HG02885 (cell line): ENCODE measurements around the gene HELLS.
"Not testable (repeated sequence)": the region's sequence is repeated elsewhere in the genome, so short reads cannot be mapped to it uniquely, and the experiment has no call there.

Experiments used
- ATAC-seq: cut with Tn5 transposase; IDR thresholded peaks from one replicate; pipeline ENCODE4 v1.9.1; 2021; ENCODE audit warnings: mild to moderate bottlenecking; ENCODE audit not compliant: unreplicated experiment, poor library complexity

The HELLS gene

DNA sequence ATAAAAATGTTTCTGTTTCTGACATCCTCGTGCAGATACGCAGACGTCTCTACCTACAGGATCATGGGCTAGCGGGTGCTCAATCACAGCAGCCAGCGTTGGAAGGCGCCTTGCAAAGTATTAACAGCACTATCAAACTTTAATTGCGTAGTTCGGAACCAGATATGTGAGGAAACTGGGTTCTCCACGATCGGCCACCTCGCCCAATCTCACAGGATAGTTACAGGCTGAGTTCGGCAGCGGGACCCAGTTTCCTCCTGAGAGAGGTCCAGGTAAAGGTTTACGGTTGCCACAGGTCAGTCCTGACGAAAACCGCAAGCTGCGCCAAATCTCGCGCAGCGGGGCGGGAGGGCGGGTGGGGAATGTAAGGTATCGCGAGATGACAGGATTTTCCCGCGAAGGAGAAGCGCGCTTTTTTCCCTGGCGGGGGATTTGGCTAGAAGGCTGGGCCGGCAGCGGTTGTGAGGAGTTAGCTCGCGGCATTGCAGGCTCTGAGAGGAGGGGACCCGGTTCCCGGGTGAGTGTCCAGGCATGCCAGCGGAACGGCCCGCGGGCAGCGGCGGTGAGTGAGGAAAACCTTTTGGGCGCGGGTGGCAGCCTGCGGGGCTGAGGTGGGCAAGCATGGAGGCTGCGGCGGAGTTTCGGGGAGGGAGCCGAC is at the start of gene HELLS:
HELLS (plus strand) TSS at position 398 of the 658 bp plus-strand sequence; CDS start at position 532, 134 bp downstream.
- ATAC-seq, result peak; percentile 73

DNA sequence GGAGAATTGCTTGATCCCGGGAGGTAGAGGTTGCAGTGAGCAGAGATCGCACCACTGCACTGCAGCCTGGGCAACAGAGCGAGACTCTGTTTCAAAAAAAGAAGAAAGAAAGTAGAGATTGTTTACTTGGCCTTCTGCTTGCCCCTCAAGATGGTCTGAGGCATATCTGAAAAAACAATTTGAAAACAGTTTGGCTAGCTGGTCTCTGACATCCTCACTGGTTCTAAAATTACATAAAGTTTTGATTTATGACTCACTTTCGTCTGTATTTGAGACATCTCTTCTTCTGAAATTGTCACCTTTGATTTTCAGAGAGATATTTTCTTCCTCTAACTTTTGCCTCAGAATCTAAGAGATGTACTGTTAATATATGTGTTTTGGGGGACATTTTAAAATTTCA is 49.6 kb upstream of the HELLS start:
- ATAC-seq, result peak; percentile 79

DNA sequence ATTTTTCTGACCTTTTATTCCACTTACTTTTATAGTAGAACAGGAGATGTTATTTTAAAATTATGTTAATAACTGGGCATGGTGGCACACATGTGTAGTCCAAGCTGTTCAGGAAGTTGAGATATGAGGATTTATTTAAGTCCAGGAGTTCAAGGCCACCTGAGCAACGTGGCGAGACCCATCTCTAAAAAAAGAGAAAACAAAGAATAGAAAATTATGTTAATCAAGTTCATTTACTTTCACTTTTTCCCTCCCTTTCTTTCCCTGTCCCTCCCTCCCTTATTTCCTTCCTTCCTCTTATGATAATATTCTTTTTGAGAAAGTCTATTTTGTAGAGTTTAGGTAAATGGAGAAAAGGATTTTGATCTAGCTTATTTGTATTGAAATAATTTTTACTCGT is 48.9 kb upstream of the HELLS start:
- no peak for ATAC-seq

DNA sequence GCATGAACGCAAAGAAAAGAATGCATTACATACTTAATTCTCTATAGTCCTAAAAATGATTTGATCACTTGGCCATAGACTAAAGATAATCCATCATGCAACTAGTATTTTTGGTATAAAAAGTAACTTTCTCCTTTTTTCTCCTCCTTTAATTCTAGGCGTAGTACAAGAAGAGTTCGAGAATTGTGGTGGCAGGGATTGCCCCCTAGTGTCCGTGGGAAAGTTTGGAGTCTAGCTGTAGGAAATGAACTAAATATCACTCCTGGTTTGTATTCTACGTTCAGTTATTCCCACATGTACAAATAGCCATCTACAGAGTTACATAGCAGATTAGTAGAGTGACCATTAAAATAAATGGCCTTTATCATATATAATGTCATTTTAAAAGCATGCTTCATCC is 45.5 kb upstream of the HELLS start:
- ATAC-seq, result no peak

DNA sequence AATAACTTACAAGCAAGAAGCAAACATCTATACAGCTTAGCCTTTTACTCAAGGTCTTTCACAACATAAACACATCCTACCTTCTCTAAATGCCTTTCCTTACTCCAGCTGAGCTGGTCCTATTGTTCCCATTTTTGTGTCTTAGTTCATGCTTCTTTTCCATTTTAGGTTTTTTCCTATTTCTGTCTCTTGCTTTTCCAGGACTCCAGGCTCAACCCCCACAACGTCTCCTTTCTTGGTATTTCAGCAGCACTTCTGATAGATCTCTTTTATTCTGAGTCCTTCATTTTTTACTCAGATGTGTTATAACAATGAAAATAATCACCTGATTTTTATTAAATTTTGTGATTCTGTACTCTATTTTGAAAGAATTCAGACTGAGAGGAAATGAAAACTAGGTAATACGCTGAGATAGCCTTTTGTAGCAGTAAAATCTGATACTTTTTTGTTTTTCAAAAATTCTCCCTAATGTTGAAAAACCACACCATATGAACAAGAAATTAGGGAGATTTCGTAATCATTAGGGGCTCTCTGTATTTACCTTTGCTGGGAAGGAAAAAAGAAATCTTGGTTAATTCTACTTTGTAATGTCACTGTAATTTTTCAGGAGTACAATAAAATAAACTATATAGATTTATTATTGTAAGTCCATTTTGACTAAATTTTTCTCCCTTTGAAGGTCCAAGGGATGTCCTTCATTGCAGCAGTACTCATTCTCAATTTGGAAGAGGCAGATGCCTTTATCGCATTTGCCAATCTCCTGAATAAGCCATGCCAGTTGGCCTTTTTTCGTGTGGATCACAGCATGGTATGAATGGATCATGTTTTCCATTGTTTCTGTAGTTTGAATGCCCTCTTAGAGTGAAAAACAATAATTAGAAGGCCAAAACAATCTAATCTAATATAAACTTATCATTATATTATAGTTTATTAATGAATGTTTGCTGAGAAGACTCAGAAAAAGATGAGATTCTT is 24.0 kb upstream of the HELLS start:
- no peak for ATAC-seq

DNA sequence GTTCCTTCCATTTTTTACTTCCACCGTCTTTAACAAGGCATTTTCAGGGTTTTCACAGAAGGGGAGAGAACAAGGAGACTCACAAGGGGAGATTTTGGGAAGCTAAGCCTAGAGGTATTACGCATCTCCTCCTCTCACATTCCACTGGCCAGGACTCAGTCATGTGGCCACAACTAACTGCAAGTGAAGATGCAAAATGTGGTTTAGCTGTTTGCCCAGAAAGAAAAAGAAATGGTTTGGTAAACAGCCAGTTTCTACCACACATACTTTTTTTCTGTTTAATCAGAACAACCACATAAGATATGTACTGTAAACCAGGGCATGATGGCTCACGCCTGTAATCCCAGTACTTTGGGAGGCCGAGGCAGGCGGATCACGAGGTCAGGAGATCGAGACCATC is 21.4 kb upstream of the HELLS start:
- ATAC-seq, result no peak

DNA sequence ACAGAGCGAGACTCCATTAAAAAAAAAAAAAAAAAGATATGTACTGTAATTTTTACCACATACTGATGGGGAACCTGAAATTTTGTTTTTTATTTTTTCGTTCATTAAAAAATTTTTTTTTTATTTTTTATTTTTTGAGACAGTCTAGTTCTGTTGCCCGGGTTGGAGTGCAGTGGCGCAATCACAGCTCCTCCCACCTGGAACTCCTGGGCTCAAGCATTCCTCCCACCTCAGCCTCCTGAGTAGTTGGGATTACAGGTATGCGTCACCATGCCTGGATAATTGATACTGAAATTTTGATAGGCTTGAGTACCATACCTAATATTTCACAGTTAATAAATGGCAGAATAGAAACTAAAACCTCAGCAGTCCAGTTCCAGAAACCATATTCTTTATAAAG is 20.9 kb upstream of the HELLS start:
- ATAC-seq, result no peak

DNA sequence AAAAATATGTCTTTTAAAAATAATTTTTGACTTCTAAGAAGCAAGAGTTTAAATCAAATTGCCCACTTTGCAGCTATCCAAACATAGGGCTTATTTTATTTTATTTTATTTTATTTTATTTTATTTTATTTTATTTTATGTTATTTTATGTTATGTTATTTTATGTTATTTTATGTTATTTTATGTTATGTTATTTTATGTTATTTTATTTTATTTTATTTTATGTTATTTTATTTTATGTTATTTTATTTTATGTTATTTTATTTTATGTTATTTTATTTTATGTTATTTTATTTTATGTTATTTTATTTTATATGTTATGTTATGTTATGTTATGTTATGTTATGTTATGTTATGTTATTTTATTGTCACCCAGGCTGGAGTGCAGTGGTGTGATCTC is 14.0 kb upstream of the HELLS start:
- not testable (repeated sequence) for ATAC-seq

DNA sequence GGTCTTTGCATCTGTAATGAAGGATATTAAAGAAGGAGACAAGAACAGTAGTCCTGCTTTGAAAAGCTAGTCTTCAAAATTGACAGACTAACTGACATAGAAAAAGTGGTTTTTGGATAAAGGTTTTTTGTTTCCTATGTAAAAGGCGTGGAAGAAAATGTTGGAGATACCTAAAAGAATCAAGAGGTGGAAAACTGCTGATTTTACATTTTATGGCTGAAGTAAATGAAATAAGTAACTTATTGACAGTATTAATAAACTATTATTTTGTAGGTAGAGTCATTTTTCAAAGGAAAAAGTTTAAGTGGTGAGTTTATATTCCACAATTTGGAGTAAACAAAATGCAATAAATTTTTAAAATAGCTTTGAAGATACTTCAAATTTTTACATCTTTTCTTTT is 12.6 kb upstream of the HELLS start:
- no peak for ATAC-seq

DNA sequence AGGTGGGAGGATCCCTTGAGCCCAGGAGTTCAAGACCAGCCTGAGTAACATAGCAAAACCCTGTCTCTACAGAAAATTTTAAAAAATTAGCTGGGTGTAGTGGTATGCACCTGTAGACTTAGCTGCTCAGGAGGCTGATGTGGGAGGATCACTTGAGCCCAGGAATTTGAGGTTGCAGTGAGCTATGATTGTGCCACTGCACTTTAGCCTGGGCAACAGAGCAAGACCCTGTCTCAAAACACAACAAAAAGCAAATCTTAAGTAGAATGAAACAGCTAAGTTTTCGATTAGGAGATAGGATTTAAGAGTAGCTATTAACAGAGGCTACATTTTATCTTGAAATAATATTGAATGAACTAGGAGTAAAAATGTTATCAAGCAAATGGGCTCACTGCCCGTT is 3.3 kb upstream of the HELLS start:
- ATAC-seq, result not testable (repeated sequence)

DNA sequence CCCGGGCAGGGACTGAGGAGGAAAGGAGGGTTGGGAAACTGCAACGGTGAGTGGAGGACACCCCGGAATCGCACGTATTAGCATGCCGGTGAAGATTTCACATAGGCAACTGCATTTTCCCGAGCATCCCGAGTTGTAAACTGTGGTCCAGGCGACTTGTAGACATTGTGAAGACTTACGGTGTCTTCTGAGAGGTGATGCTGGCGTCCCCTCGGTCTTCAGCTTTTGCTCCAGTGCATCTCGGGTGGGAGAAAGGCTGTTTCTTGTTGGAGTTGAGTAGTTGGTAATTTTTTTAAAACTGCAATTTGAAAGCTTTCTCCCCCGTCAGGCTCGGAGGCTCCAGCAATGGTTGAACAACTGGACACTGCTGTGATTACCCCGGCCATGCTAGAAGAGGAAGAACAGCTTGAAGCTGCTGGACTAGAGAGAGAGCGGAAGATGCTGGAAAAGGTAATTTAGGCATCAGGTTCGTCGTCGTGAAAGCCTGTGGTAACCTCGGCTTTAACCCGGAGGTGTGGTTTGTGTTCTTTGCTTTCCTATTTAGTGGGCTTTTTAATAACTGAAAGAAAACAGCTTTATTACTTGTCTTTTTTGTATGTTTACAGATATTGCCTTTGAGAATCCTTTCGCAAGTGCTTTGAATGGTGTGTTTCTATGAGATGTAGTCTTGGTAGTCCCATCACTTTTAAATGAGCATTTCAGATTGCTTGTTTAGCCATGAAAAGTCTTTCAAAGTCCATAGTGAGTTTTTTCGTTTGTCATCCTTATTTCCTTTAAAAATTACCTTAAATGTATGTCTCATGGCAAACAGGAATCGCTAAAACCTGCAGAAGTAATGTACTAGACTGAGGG is 687 bp downstream of the HELLS start:
- peak; percentile 19 for ATAC-seq

DNA sequence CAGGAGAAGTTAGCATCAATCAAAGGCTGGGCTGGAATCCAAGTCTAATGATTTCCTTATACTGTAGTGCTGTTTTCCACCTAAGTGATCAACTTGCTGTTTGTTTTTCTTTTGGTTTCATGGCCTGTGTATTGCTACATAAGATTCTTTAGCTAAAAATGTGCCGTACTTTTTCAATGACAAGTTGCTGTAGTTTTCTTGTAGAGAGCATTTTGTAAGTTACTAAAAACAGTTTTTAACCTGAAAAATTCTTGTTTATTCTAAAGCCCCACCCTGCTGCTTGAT is 1.3 kb downstream of the HELLS start:
- ATAC-seq, result no peak

DNA sequence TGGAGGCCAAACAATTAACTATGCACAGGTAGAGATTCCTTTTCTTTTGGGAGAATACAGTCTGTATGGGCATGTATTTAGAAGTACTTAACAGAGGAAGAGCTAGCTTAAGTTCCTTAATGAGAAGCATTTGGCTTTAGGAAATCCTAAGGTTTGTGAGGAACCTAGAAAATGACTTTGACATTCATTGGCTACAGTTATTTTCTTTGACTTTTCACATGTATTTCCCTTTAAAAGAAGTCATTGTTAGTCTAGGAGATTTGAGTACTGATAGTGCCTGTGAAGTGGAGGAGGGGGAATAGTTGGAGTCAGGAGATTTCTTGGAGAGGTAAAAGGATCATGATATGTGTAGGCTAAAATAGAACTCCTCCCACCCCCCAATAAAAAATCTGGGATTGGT is 3.6 kb downstream of the HELLS start:
- no peak for ATAC-seq

DNA sequence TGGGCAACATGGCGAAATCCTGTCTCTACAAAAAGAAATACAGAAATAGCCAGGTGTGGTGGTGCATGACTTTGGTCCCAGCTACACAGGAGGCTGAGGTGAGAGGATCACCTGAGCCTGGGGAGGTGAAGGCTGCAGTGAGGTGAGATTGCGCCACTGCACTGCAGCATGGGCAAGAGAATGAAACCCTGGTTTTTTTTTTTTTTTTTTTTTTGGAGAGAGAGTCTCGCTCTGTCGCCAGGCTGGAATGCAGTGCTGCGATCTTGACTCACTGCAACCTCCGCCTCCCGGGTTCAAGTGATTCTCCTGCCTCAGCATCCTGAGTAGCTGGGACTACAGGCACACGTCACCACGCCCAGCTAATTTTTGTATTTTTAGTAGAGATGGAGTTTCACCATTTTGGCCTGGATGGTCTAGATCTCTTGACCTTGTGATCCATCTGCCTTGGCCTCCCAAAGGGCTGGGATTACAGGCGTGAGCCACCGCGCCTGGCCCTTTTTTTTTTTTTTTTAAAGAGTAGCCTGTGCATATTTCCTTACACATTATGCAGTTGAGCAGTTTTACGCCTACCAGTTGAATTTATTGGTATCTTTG is 22.2 kb downstream of the HELLS start:
- ATAC-seq, result not testable (repeated sequence)

DNA sequence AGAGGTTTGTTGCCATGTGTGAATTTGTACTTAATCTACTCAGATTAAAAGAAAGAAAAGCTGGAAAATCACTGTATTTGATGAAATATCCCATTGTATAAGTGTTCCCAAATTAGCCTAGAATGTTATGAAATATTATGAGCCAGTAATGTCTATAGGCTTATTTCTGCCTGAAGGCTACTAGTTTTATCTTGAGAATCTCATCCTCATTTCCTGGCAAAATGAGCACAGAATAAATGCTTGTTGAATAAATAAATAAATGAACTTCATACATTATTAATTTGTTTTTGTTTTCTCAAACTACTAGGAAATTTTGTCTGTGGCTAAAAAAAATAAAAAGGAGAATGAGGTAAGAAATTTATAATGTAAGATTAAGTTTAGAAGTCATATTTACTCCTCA is 25.5 kb downstream of the HELLS start:
- ATAC-seq, result no peak

DNA sequence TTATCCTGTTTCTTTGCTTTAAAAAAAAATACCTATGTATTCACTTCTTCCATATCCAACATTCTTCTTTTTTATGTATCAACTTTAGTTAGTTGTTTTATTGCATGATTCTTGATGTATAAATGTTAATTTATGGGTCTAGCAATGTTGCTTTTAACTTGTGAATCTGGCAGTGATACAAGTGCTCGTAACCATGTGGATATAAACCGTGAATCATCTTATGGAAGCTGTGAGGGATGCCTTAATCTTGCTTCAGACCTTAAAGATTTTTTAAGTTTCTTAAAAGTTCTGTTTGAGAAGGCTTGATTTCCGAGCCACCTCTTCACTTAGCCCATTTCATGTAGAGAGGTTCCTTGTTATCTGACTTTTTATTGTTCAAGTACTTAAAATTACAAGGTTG is 25.9 kb downstream of the HELLS start:
- no peak for ATAC-seq

DNA sequence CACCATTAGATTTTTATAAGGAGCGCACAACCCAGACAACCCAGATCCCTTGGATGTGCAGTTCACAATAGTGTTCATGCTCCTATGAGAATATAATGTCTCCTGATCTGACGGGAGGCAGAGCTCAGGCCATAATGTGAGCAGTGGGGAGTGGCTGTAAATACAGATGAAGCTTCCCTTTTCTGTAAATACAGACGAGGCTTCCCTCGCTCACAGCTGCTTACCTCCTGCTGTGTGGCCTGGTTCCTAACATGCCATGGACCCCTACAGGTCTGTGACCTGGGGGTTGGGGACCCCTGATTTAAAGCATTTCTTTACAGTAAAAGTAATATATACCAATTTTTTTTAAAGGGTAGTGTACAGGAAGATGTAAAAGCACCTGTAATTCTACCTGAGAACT is 33.2 kb downstream of the HELLS start:
- no peak for ATAC-seq

DNA sequence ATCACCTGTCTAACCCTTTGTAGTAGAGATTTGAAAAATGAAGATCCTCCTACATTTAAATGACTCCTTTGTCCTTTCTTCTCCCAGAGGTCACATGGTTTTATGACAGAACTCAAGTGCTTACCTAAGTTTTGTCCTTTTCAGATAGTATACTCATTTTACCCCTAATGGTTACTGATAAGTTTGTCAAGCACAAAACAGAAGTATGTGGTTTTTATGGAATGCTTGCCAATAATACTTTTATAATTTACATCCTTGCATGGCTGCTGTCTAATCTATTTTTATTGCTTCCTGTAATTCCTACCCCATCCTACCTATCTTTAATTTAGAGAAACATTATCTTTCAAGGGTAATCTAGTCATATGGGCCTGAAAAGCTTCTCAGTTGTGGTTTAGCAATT is 37.5 kb downstream of the HELLS start:
- ATAC-seq, result no peak

DNA sequence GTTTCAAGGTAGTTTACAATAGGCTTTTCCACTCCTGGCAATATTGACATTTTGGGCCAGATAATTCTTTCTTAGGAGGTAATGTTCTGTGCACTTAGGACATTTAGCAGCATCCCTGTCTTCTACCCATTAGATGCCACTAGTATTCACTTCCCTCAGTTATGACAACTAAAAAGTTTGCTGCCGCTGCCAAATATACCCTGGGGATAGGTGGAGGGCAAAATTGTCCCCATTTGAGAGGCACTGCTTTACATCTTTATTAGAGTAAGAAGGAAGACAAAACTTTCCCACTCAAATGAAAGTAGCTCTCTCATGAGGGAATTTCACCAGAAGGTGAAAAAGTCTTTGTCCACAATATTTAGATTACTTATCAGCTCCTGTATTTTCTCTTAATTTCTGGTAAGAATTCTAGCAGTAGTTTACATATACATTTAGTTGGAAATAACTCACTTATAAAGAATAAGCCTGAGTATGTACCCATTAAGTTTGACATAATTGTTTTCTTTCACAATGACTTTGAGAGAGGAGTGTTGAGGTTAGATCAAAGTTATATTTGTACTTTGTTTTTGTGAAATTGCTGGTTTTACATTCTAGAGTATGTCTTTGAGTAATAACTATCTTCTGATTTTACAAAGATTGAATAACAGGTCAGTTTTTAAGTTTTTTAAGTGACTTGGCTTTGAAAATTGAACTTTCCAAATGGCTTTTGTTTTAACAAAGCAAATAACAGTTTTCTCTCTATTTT is 46.0 kb downstream of the HELLS start:
- peak; percentile 97 for ATAC-seq
